Loucy (cell line): Measurements from ENCODE around the gene XPO5.

Experiments used
- CTCF ChIP-seq: fragments of 200-600 bp; sonication (generic); conservative IDR thresholded peaks from 2 replicates; pipeline ENCODE4 v1.5.1; 2014; ENCODE audit warnings: mild to moderate bottlenecking, antibody characterized with exemption, low read length
- EZH2phosphoT487 ChIP-seq: fragments of 200-600 bp; IDR thresholded peaks from 2 replicates; pipeline ENCODE4 v1.6.1; 2018; ENCODE audit warnings: antibody characterized with exemption, mild to moderate bottlenecking, moderate library complexity, borderline replicate concordance

- TF ChIP-seq EZH2phosphoT487 (no peak), CTCF (peak; percentile 39)
Measured at GRCh38 chr6:43495409-43495941, 80.4 kb downstream of the XPO5 start.
